ENCODE measurements around the gene ACSBG1.

ACSBG1 gene

DNA sequence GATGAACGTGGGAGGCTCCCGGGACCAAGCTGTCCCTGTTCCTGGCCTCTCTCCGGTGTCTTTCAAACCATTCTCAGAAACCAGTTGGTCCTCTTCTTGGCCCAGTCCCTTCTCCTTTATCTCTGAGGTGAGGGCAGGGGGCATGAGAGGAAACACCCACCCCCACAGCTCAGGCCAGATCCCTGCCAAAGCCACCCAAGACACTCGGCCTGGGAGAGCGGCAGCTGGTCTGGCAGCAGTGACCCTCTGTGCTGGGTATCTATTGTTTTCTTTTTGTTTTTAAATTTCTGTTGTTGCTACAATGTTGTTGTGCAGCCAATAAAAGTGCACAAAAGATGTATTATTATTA, 27.3 kb downstream of the ACSBG1 start:
- Histone ChIP-seq H3K9ac (ENCODE audit: low read length) (no peak overlapping the region), H2AFZ (ENCODE audit: low read depth, low read length, severe bottlenecking) (no peak overlapping the region), H3K27ac (ENCODE audit: low read depth, low read length) (no peak overlapping the region), H3K9me2 (replicated peaks; ENCODE audit: insufficient read depth, low read length) (no peaks in the 10 kb centered on the region), H3F3A (ENCODE audit: insufficient read depth) (no peaks in the 10 kb centered on the region), H3K4me2 (ENCODE audit: low read depth, low read length, poor library complexity, severe bottlenecking) (no peak overlapping the region), H3K9me3 (ENCODE audit: insufficient read depth, low read length) (no peaks in the 10 kb centered on the region), H3K4me3 (ENCODE audit: insufficient read depth, low read length, poor library complexity, severe bottlenecking) (no peak overlapping the region), H3K79me2 (ENCODE audit: insufficient read depth, low read length) (no peaks in the 10 kb centered on the region), H3K27me3 (ENCODE audit: low read length) (no peaks in the 10 kb centered on the region), H4K20me1 (ENCODE audit: low read depth, low read length) (no peaks in the 10 kb centered on the region), H3K36me3 (ENCODE audit: low read length) (no peaks in the 10 kb centered on the region)
- TF ChIP-seq, protein P1, sequence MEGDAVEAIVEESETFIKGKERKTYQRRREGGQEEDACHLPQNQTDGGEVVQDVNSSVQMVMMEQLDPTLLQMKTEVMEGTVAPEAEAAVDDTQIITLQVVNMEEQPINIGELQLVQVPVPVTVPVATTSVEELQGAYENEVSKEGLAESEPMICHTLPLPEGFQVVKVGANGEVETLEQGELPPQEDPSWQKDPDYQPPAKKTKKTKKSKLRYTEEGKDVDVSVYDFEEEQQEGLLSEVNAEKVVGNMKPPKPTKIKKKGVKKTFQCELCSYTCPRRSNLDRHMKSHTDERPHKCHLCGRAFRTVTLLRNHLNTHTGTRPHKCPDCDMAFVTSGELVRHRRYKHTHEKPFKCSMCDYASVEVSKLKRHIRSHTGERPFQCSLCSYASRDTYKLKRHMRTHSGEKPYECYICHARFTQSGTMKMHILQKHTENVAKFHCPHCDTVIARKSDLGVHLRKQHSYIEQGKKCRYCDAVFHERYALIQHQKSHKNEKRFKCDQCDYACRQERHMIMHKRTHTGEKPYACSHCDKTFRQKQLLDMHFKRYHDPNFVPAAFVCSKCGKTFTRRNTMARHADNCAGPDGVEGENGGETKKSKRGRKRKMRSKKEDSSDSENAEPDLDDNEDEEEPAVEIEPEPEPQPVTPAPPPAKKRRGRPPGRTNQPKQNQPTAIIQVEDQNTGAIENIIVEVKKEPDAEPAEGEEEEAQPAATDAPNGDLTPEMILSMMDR (IDR thresholded peaks at IDR 0.05; ENCODE audit: insufficient read depth, low read length, poor library complexity, severe bottlenecking) = no peak
- no peak for TF ChIP-seq EZH2phosphoT487 (conservative IDR thresholded peaks at IDR 0.05; ENCODE audit: low read length)

DNA sequence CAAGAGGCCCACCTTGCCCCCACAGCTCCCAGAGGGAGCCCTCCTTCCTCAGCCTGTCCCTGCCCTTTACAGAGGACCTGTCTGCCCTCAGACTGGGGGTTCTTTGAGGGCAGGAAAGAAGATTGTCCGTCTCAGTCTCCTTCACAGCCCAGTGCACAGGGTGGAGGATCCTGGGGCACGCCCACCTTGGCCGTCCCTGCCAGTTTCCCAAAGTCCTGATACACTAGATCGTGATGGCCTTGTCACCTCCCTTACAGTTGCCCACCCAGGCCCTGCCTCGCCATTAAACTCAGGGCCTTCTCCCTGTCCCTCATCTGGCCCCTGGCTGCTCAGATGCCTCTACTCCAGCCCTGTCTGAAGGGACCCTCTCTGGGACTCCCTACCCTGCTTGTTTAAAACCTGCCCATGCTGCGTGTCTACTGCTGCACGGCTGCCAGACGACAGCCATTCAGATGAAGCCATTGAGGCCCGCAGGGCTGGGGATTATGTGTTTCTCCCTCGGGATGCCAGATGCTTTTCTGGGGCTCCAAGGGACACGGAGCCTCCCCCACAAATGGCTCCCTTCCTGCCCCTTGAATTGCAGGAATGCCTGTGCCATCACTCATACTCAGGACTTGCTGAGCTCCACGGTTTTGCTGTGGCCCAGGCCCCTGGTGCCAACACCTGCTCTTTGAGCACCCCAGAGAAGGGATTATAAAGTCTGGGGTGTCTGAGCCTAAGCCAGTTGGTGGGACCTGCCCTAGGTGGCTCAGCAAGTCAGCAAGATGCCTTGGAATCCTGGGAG, 27.8 kb downstream of the ACSBG1 start:
- H3F3A ChIP-seq (ENCODE audit: insufficient read depth) = no peaks in the 10 kb centered on the region
- H3K79me2 ChIP-seq (ENCODE audit: insufficient read depth, low read length) = no peaks in the 10 kb centered on the region
- no peak overlapping the region for H3K27ac ChIP-seq (ENCODE audit: low read depth, low read length)
- no peak for TF ChIP-seq EZH2phosphoT487 (conservative IDR thresholded peaks at IDR 0.05; ENCODE audit: low read length)
- TF ChIP-seq, protein P1 (IDR thresholded peaks at IDR 0.05; ENCODE audit: insufficient read depth, low read length, poor library complexity, severe bottlenecking) = no peak
- H3K36me3 ChIP-seq (ENCODE audit: low read length) = no peaks in the 10 kb centered on the region
- H2AFZ ChIP-seq (ENCODE audit: low read depth, low read length, severe bottlenecking) = no peak overlapping the region
- H3K27me3 ChIP-seq (ENCODE audit: low read length) = no peaks in the 10 kb centered on the region
- H3K9me3 ChIP-seq (ENCODE audit: insufficient read depth, low read length) = no peaks in the 10 kb centered on the region
- no peak overlapping the region for H3K4me3 ChIP-seq (ENCODE audit: insufficient read depth, low read length, poor library complexity, severe bottlenecking)
- no peaks in the 10 kb centered on the region for H3K9me2 ChIP-seq (replicated peaks; ENCODE audit: insufficient read depth, low read length)
- H3K9ac ChIP-seq (ENCODE audit: low read length) = no peak overlapping the region
- H4K20me1 ChIP-seq (ENCODE audit: low read depth, low read length) = no peaks in the 10 kb centered on the region
- no peak overlapping the region for H3K4me2 ChIP-seq (ENCODE audit: low read depth, low read length, poor library complexity, severe bottlenecking)

DNA sequence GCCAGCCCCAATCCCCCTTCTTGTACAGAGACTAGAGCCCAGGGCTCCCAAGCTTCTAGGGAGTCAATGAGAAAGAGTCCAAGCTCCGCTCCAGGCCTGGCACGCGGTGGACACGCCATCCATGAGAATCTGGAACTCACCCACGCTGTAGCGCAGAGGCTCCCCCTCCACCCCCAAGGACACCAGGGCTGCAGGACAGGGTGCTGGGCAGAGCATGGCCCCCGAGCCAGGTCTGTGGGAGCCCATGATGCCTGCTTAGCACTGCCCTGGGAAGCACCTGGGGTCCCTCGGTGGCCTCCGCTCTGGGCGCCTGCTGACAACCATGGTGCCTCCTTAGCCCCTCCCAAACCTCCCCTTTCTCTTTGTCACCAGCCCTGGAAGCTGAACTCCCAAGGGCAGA, 28.5 kb downstream of the ACSBG1 start:
- Histone ChIP-seq H3K4me2 (ENCODE audit: low read depth, low read length, poor library complexity, severe bottlenecking) (no peak overlapping the region), H3F3A (ENCODE audit: insufficient read depth) (no peaks in the 10 kb centered on the region)
- TF ChIP-seq, protein P1 (IDR thresholded peaks at IDR 0.05; ENCODE audit: insufficient read depth, low read length, poor library complexity, severe bottlenecking) = no peak

More for the DNA sequence above, 28.5 kb downstream of the ACSBG1 start:
- no peak overlapping the region for H3K27ac ChIP-seq (ENCODE audit: low read depth, low read length)
- no peaks in the 10 kb centered on the region for H3K36me3 ChIP-seq (ENCODE audit: low read length)
- H3K79me2 ChIP-seq (ENCODE audit: insufficient read depth, low read length) = no peaks in the 10 kb centered on the region
- H3K9me3 ChIP-seq (ENCODE audit: insufficient read depth, low read length) = no peaks in the 10 kb centered on the region
- no peaks in the 10 kb centered on the region for H3K27me3 ChIP-seq (ENCODE audit: low read length)
- no peaks in the 10 kb centered on the region for H4K20me1 ChIP-seq (ENCODE audit: low read depth, low read length)
- H3K4me3 ChIP-seq (ENCODE audit: insufficient read depth, low read length, poor library complexity, severe bottlenecking) = no peak overlapping the region
- H2AFZ ChIP-seq (ENCODE audit: low read depth, low read length, severe bottlenecking) = no peak overlapping the region
- H3K9ac ChIP-seq (ENCODE audit: low read length) = no peak overlapping the region
- no peaks in the 10 kb centered on the region for H3K9me2 ChIP-seq (replicated peaks; ENCODE audit: insufficient read depth, low read length)

Measured in SU-DHL-6 (cell line).